NCI-H1105 (cell line): ENCODE measurements around the gene PPP2R2C.

Experiments
- DNase-seq: peaks from one replicate; lab custom pipeline; 2025; lab: John Stamatoyannopoulos, UW

The PPP2R2C gene

DNA sequence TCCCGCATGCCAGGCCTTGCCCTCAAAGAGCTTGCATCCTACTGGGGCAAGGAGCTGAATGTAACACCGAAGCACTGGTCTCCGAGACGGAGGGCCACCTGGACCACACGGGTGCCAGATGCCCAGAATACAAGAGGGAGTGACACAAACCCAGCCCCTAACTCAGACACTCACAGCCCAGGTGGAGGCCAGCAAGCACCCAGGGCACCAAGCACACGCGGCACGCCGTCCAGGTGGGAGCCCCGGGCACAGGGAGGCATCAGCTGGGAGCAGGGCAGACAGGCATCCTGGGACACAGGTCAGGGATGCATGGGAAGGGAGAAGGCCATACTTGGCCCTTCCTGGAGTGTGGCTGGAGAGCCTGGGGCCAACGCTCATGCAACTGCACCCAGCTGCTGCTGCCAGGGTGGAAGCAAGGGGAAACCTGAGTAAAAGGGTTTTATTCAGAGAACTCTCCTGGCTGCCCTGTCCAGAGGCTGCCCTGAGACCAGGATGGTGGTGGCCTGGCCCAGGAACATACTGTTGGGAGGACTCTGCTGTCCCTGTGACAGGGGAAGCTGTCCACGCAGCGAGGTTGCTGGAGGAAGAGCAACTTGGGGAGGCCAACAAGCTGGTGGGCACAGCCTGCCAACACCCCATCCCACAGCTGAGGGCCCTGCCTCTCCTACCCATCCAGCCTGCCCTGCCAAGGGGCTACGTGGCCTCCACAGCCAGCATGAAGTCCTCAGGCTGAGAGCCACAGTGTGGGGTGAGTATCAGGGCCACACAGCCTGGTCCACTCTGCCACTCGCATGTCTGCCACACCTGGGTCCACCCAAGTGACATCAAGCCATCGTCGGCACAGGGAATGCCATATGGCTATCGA is 22.2 kb upstream of the PPP2R2C start:
- no peak for DNase-seq

GRCh38 chr4:6493658-6494304 is 21.4 kb upstream of the PPP2R2C start:
- DNase-seq = no peak

- DNase-seq = no peak
Measured at GRCh38 chr4:6492861-6493657, 20.6 kb upstream of the PPP2R2C start.

DNA sequence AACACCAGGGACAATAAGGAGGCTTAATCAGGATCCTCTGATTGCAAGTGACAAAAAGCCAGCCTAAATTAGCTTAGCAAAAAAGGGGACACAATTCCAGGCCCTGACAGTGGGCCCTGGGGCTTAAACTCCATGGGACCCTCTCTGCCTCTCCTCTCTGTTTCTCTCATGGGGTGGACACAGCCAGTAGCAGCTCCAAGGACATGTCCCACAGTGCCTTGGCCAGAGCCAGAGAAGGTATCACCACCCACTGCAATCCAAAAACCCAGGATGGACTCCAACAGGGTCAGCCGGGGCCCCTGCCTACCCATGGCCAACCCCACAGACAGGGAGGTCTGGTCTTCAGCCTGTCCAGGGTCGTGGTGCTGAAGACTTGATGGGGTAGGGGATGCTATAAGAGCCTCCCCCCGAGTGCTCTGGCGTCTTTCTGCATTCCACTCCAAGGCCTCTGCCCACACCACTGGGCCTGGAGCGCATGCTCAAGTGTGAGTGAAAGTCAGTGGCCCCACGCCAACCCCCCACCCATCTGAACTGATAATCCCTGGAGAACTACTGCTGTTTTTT is 19.7 kb upstream of the PPP2R2C start:
- DNase-seq = no peak

- DNase-seq = no peak
Measured at GRCh38 chr4:6491235-6491634, 18.8 kb upstream of the PPP2R2C start.

DNA sequence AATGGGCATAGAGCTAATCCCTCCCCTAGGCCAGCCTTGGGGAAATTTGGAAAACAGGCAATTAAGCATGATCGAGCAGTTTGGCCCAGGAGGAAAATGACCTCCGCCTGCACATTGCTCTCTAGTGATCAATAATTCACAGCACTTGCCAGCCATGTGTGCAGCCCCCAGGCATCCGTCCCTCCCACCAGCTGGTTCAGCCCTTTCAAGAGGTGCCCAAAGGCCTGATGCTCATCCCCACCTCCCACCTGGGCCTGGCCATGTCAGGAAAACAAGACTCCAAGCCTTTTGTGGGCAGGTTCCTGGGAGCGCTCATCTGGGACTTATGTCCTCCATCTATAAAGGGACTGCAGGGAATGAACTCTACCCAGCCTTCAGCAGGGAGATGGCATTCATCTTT is 17.5 kb upstream of the PPP2R2C start:
- no peak for DNase-seq

DNA sequence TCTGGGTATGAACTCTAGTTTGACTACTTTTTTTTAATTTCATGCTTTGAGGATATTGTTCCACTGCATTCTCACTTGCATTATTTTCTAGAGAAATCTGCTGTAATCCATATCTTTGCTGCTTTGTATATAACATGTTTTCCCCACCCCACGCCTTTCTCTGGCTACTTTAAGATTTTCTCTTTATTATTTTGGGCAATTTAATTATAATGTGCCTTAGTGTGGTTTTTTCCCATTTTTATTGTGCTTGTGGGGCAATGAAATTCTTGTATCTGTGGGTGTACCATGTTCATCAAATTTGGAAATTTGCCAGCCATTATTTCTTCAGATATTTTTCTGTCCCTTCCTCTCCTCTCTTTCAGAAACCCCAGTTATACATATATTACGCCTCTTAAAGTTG is 15.1 kb upstream of the PPP2R2C start:
- no peak for DNase-seq

DNA sequence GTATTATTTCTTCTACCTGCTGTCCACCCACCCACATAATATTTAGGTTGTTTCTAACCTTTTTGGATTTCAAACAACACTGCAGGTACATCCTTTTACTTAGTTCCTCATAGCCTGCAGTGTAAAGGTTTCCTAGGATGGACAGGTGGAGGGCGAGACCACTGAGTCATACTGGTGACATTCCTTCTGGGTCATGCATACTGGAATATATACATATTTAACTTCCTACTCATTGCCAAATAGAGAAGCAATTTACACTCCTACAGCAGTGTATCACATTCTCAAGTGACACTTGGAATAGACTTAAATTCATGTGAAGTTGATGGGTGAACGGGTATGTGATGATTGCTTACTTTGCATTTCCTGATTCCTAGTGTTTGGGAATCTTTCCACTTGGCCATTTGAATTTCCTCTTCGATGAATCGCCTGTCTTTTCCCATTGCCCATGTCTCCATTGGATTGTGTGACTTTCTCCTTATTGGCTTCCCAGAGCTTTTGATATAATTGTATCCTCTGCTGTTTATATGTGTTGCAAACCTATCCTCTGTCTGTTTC is 8.2 kb upstream of the PPP2R2C start:
- DNase-seq = no peak

DNA sequence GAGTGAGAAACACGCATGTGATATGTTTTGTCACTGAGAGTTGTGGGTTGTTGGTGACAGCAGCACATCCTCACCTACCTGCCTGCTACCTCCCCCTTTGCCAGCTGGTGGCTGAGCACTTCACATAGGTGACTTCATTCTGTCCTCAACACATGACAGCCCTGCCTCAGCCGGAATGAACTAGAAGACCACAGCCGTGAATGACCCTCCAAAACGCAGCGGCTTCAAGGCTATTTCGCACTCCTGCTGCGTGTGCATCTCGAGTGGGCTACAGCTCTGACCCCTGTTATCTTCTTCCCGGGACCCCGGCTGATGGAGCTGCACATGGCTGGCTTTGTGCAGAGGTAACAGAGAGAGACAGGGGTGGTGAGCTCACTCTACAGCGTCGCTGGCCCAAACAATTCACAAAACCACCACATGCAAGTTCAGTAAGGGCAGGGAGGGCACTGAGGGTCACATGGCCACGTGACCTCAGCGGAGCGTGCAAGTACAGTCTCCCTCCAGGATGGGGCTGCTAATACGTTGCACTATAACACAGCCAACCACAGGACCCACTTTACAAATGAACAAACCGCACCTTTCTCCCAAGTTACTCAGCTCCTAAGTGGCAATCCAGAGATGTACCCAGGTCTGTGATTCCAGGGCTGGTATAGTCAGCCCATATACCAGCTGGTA is 6.3 kb upstream of the PPP2R2C start:
- no peak for DNase-seq

GRCh38 chr4:6476893-6477292 is 4.5 kb upstream of the PPP2R2C start:
- no peak for DNase-seq

- no peak for DNase-seq
Measured at GRCh38 chr4:6475492-6476020, 3.1 kb upstream of the PPP2R2C start.

DNA sequence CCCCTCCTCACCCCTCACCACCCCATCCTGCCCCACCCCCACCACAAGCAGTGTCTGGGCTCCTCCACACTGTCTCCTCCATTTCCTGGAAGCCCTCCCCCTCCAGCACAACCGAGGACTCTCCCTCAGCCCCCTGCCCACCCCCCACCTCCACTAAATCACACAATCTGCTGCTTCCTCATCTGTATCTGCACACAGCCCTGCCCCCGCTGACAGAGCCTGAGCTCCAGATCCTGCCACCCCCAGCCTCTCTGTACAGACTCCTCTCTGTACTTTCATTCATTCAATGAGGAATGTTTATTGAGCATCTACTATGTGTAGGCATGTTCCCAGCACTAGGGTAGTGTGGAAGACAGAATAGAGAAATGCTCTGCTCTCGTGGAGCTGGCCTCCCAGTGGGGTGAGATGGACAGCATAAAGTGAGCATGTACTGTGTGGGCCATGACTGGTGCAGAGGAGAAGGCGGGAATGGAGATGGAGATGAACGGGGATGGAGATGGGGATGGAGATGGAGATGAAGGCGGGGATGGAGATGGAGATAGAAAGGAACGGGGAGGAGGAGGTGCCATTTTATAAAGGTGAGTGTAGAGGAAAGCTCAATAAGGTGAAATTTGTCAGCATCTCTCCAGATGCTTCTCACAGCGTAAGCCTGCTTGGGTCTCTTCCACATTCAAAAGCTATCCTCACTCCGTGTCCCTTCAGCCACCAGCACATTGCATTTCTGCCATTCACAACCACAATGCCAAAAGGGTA is 2.5 kb upstream of the PPP2R2C start:
- no peak for DNase-seq

DNA sequence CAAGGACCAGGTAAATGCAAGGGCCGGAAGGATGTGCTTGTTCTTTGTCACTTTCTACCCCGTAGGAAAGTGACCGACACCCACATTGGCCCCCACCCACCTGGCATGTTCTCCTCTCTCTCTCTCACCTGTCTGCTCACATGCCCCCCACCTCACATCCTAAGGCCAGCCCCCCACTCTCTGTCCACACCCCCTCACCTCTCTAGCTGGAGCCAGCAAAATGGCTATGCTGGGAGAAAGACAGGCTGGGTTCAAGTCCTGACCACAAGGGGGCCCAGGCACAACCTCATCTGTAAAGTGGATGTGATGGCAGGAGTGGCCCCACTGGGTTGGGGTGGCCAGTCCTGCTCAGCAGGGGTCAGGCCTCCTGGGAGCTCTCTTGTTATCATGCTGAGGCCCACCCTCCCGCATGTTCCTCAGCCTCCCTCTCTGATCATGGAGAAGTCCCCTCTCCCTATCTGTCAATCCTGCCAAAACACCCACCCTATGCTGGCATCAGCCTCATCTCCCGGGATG is 1.7 kb upstream of the PPP2R2C start:
- no peak for DNase-seq

- no peak for DNase-seq
Measured at GRCh38 chr4:6473264-6474052, 1.0 kb upstream of the PPP2R2C start.

- DNase-seq = no peak
Measured at GRCh38 chr4:6472008-6472386, 417 bp downstream of the PPP2R2C start.

- DNase-seq = no peak
Measured at GRCh38 chr4:6471307-6472007, 957 bp downstream of the PPP2R2C start.

- DNase-seq = no peak
Measured at GRCh38 chr4:6470502-6471306, 1.7 kb downstream of the PPP2R2C start.

- DNase-seq = no peak
Measured at GRCh38 chr4:6469898-6470501, 2.4 kb downstream of the PPP2R2C start.
